Rectal smooth muscle tissue (tissue), 1 donor: Measurements from ENCODE around the gene PTRH1.

ENCODE experiments used
- H3K27ac ChIP-seq: one replicate; pipeline ENCODE4 v1.7.0; 2013; ENCODE audit warnings: low read depth, low read length, inconsistent platforms
- H3K27me3 ChIP-seq: one replicate; pipeline ENCODE4 v1.7.0; 2013; ENCODE audit warnings: low read length; ENCODE audit not compliant: control insufficient read depth, insufficient read depth
- H3K36me3 ChIP-seq: one replicate; pipeline ENCODE4 v1.7.0; 2013; ENCODE audit warnings: low read length; ENCODE audit not compliant: control insufficient read depth, insufficient read depth
- H3K4me1 ChIP-seq: one replicate; pipeline ENCODE4 v1.7.0; 2013; ENCODE audit warnings: low read length; ENCODE audit not compliant: control insufficient read depth, insufficient read depth
- H3K4me3 ChIP-seq: one replicate; pipeline ENCODE4 v1.7.0; 2013; ENCODE audit warnings: low read length
- H3K9ac ChIP-seq: one replicate; pipeline ENCODE4 v1.7.0; 2013; ENCODE audit warnings: low read length

The PTRH1 gene

GRCh38 chr9:127680226-127680625 lies 35.2 kb downstream of the PTRH1 start:
- Histone ChIP-seq H3K4me3 (no peak overlapping the region), H3K27ac (no peak overlapping the region), H3K4me1 (no peaks in the 10 kb centered on the region), H3K36me3 (peaks cover 16% of the 10 kb centered on the region), H3K27me3 (no peaks in the 10 kb centered on the region), H3K9ac (no peak overlapping the region)

GRCh38 chr9:127679506-127679905 lies 36.0 kb downstream of the PTRH1 start:
- Histone ChIP-seq H3K4me3 (no peak overlapping the region), H3K9ac (no peak overlapping the region), H3K27me3 (no peaks in the 10 kb centered on the region), H3K4me1 (no peaks in the 10 kb centered on the region), H3K36me3 (peaks cover 16% of the 10 kb centered on the region), H3K27ac (no peak overlapping the region)

- Histone ChIP-seq H3K36me3 (peaks cover 16% of the 10 kb centered on the region), H3K4me1 (no peaks in the 10 kb centered on the region), H3K27me3 (no peaks in the 10 kb centered on the region), H3K9ac (no peak overlapping the region), H3K27ac (no peak overlapping the region), H3K4me3 (no peak overlapping the region)
These were observed 38.8 kb downstream of the PTRH1 start for GRCh38 chr9:127676638-127677037.

GRCh38 chr9:127673234-127673633 lies 42.2 kb downstream of the PTRH1 start:
- no peak overlapping the region for H3K4me3 ChIP-seq
- no peaks in the 10 kb centered on the region for H3K4me1 ChIP-seq
- no peak overlapping the region for H3K27ac ChIP-seq
- H3K9ac ChIP-seq, result no peak overlapping the region
- peaks cover 10% of the 10 kb centered on the region for H3K36me3 ChIP-seq
- no peaks in the 10 kb centered on the region for H3K27me3 ChIP-seq

- Histone ChIP-seq H3K27me3 (no peaks in the 10 kb centered on the region), H3K4me3 (no peak overlapping the region), H3K9ac (no peak overlapping the region), H3K36me3 (peaks cover 5% of the 10 kb centered on the region), H3K4me1 (no peaks in the 10 kb centered on the region), H3K27ac (no peak overlapping the region)
These were observed 47.6 kb downstream of the PTRH1 start for GRCh38 chr9:127667906-127668305.

GRCh38 chr9:127667127-127667844 lies 48.2 kb downstream of the PTRH1 start:
- H3K9ac ChIP-seq, result no peak overlapping the region
- H3K4me1 ChIP-seq, result no peaks in the 10 kb centered on the region
- H3K4me3 ChIP-seq, result no peak overlapping the region
- H3K36me3 ChIP-seq, result peaks cover 5% of the 10 kb centered on the region
- no peaks in the 10 kb centered on the region for H3K27me3 ChIP-seq
- H3K27ac ChIP-seq, result no peak overlapping the region

- Histone ChIP-seq H3K9ac (no peak overlapping the region), H3K27ac (no peak overlapping the region), H3K4me1 (no peaks in the 10 kb centered on the region), H3K27me3 (no peaks in the 10 kb centered on the region), H3K36me3 (peaks cover 8% of the 10 kb centered on the region), H3K4me3 (no peak overlapping the region)
These were observed 50.6 kb downstream of the PTRH1 start for GRCh38 chr9:127664678-127665507.

- no peak overlapping the region for H3K9ac ChIP-seq
- H3K4me1 ChIP-seq, result no peaks in the 10 kb centered on the region
- H3K36me3 ChIP-seq, result peaks cover 9% of the 10 kb centered on the region
- H3K27ac ChIP-seq, result no peak overlapping the region
- H3K27me3 ChIP-seq, result no peaks in the 10 kb centered on the region
- H3K4me3 ChIP-seq, result no peak overlapping the region
These were observed 51.2 kb downstream of the PTRH1 start for GRCh38 chr9:127664324-127664677.
